ENCODE results near the gene ZDHHC6.
"Not testable (repeated sequence)": the region's sequence is repeated elsewhere in the genome, so short reads cannot be mapped to it uniquely, and the experiment has no call there.

The ZDHHC6 gene

DNA sequence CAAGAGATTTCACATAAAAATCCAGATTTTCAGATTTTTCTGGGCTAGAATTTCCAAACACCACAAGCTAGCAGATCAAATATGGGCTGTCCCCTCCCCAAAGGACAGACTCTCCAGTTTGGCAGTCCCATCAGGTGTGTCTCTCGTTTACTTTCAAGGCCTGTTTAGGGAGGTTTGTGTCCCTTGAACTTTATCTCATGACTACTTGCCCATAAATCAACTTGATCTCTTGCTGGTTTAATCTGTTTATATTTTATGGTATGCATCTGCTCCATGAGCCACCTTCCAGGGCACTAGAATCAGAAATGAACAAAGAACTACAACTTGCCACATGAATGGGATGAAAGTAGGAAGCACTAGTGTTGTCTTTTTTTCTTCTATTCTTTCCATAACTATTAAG, 5.2 kb downstream of the ZDHHC6 start:
- DNase-seq, result no peak

DNA sequence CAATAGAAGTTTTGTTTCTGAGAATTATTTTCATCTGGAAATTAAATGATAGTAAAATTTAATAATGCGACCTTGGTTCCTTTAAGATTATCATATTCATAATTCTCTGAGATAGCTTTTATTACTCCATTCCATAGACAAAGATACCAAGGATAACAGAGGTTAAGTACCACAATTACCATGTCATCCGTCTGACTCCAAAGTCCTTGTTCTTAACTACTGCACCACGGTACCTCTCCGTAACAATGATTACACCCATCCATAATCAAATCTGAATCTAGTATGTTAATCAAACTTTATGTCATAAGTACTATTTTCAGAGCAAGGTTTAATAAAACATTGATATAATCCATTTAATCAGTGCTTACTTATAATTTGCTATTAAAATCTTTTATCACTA, 8.4 kb downstream of the ZDHHC6 start:
- no peak for DNase-seq

GRCh38 chr10:112434988-112435619, 11.6 kb downstream of the ZDHHC6 start:
- no peak for DNase-seq

DNA sequence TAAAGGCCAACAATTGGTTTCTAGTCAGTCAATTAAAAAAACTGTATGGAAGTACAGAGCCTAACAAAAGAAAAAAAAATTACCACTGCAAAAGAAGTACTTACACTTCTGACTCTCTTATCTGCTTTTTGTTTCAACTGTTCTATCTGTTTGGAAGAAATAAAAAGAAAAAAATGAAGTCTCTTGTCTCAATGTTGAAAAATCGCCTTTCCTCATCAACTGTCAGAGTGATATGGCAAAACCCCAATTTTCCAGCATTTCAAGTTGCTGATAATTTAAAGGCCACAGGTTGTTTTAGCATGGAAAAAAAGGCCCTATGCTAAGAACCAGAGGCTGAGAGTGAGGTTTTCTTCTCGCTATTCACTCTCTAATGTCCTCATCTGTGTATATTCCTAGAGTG, 13.6 kb downstream of the ZDHHC6 start:
- DNase-seq, result no peak

GRCh38 chr10:112429654-112430230, 17.0 kb downstream of the ZDHHC6 start:
- DNase-seq, result no peak

DNA sequence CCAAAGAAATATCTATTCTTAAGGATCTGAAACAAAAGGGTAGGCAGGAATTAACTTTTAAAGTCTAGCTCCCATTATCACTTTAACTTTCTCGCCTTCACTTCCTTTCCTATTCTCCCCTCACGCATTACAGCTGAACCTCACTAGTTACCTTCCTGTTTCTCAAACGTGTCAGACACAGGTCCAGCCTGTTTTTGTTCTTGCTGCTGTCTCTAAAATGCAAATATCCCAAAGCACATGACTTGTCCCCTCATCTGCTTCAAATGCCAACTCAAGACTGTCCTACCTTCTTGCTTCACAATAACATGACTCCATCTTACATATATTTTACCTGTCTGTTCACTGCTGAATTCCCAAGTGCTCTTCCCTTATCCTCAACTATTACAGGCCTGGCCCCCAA, 17.6 kb downstream of the ZDHHC6 start:
- DNase-seq, result no peak

DNA sequence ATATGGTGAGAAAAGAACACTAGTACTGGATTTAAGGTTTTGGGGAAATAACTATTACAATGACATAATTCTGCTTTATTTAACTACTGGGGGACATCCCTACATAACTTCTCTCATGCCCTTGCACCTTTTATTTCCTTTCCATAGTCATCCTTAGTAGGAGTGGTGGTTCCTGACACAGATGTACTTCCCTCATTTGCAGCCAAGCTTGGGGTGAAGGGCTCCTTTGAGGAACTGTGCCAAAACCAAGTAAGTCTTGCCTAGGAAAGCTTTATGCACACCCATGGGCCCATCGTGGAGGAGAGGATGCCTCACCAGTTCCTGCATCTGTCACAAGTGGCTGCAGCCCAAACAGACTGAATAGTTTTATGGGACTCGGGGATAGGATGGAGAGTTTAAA, 20.6 kb downstream of the ZDHHC6 start:
- no peak for DNase-seq

DNA sequence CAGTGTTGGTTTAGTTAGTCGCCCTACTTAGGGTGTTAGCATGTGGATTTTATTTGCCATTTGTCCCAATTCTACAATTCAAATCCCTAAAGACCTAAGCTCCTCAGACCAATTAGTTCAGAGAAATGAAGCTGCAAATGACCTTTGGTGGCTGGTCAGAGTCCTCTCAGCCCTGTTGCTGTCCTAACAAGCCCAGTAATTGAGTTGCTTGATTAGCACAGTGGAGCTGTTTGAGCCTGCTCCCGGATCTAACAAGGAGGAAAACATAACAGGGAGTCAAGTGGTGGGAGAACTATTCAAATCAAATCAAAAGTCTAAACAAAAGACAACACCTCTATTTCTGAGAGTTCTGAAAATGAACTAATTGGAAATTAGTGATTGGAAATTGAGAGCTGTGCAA, 22.1 kb downstream of the ZDHHC6 start:
- no peak for DNase-seq

DNA sequence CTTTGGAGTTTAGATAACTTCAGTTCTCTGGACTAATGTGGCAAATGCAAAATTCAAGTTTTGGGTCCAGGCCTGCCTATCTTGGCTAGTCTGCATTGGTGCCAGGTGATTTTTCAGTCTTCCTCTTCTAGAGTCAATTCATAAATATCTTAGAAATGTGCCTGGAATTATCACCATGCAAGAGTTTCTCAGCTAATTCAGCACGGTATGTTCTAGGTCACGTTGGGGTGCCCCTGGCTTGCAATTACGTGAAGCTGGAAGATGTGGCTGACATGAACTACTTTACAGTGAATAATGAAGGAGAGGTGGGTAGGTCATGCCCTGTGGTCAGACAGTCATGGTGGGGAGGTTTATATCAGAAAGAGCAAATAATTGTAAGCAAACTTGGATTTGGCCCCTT, 25.0 kb downstream of the ZDHHC6 start:
- no peak for DNase-seq

- DNase-seq, result no peak
These were observed 34.0 kb downstream of the ZDHHC6 start for GRCh38 chr10:112412696-112413095.

DNA sequence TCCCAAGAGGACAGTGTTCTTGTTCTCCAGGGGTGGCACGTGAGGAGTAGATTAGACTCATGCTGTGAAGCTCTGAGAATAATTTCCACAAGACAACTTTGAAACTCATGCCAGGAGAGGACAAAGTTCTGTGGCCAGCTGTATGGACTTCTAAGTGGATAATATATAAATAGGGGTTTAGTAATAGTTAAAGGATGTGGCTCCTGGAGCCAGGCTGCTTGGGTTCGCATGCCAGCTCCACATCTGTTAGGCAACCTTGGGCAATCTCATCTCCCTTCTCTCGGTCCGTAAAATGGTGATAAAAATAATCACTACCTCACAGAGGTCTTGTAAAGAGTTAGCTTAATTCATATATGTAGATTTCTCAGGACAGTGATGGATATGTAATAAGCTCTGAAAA, 37.0 kb downstream of the ZDHHC6 start:
- DNase-seq, result no peak

DNA sequence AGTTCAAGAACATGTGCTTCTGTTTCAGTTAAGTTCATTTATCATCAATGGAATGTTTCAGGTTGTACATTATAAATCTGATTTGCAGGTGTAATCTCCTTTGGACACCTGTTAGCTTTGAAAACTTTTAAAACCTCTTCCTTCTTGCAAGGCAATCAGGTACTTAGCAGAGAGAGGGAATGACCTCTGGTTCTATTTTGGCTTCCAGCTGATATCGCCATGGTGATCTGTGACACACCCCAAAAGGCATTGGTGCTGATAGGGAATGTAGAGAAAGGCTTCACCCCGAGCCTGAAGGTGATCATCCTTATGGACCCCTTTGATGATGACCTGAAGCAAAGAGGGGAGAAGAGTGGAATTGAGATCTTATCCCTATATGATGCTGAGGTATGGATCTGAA, 37.4 kb downstream of the ZDHHC6 start:
- DNase-seq, result no peak

- DNase-seq, result no peak
These were observed 39.0 kb downstream of the ZDHHC6 start for GRCh38 chr10:112407696-112408095.

- not testable (repeated sequence) for DNase-seq
These were observed 39.9 kb downstream of the ZDHHC6 start for GRCh38 chr10:112406806-112407205.

- no peak for DNase-seq
These were observed 42.1 kb downstream of the ZDHHC6 start for GRCh38 chr10:112404617-112405016.

- no peak for DNase-seq
These were observed 43.8 kb downstream of the ZDHHC6 start for GRCh38 chr10:112402917-112403316.

DNA sequence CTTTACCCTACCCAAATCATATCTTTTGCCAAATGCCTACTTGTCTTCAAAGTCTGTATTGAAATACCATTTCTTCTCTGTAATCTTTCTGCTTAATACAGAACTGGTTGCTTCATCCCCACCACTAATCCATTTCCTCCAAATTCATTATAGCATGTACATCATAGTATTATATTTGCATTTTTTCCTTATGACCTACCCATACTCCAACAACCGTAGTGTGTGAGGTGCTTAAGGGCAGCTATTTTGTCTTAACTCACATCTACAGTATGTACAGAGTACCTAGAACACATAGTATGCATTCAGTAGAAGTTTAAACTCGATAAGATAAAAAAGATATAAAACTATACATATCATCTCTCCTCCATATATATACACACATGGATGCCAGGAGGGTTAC, 49.1 kb downstream of the ZDHHC6 start:
- DNase-seq, result no peak

DNA sequence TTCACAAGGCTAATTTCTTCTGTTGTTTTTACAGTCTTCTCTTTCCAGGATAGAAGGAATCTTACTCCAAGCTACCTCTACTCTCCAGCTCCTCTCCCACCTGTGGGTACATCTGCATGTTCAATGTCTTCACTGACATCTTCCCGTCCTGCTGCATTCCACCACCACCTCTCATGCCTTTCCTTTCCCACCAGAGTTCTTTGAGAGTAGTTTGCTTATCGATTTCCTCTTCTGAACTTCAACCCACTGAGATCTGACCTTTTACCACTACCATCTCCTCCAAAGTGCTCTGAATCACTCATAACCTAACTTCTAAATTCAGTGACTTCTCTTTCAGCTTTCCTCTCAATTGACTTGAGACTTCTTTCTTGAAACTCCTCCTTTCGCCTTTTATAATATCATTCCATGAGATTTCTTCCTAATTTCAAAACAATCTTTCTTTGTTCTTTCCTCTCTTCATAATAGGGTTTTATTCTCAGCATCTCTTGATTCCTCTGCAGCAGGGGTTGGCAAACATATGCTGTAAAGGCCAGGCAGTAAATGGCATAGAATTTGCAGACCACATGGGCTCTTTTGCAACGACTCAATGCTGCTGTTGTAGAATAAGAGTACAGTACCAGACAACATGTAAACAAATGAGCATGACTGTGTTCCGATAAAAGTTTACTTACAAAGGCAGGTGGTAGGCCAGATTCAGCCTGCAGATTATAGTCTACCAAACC, 50.7 kb downstream of the ZDHHC6 start:
- no peak for DNase-seq

DNA sequence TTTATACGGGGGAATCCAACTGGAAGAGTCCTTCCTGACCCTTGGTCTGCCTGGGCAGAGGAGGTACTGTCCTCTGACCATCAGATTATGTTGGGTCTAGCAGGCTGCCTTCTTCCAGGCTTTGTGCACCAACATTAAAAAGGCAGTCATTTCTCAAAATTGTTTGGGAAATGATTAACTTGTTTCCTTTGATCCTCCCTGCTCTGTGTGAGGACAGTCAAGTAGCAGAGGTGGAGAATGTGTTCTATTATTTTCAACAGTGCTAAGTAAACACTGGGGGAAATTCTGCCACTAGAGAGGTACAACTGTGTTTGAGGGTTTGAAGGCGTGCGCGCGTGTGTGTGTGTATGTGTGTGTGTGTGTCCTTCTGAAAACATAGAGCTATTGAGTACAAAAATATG, 52.2 kb downstream of the ZDHHC6 start:
- no peak for DNase-seq

DNA sequence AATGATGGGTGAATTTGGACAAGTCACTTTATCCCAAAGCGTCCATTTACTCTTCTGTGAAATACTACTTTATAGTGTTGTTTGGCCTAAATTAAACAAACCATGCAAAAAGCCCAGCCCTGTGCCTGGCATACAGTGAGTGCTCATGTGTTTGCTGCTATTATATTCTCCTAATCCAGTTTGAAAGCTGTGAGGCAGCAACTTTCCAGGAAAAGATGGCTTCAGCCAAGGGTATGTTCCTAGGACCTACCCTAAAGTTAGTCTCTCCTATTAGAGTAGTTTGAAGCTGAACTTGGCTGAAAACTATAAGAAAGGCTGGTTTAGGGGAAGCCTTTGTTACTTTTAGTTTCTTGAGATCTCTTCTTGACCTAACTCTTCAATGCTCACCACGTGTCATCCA, 52.9 kb downstream of the ZDHHC6 start:
- no peak for DNase-seq

GRCh38 chr10:112393341-112393740, 53.4 kb downstream of the ZDHHC6 start:
- DNase-seq, result no peak

GRCh38 chr10:112390125-112390703, 56.5 kb downstream of the ZDHHC6 start:
- no peak for DNase-seq

GRCh38 chr10:112389271-112389822, 57.4 kb downstream of the ZDHHC6 start:
- no peak for DNase-seq

- DNase-seq, result no peak
These were observed 58.2 kb downstream of the ZDHHC6 start for GRCh38 chr10:112388548-112388947.

All from 8988T (cell line).